Measurements from ENCODE around the gene HTR2C. TPM values are rescaled to one million over a fixed set of nuclear protein-coding genes. Genes with fewer than 3 reads are reported as not detected.

The HTR2C gene
- total and polyA plus RNA-seq, 11 donors = not detected

- DNase-seq = no peak
- no peak overlapping the region for H3K4me3 ChIP-seq
- peaks cover 0 to 9% (median 0%) of the 10 kb centered on the region in 9 donors for H3K27me3 ChIP-seq
- ATAC-seq = no peak
- TF ChIP-seq POLR2A (IDR thresholded peaks at IDR 0.05) (no peak), CTCF (IDR thresholded peaks at IDR 0.05) (no peak)
- H3K27ac ChIP-seq = no peak overlapping the region
- intact Hi-C loops (cut with DNase I) = no loop called here
- no peaks in the 10 kb centered on the region for H3K4me1 ChIP-seq
- no peaks in the 10 kb centered on the region for H3K36me3 ChIP-seq
- WGBS, 4 donors = 5 to 27% (median 14%) methylated on average over 1 of the region's 1 CpG
- no peaks in the 10 kb centered on the region for H3K9me3 ChIP-seq
These were observed 126.7 kb downstream of the HTR2C start for GRCh38 chrX:114710571-114710970.

- Histone ChIP-seq H3K9me3 (no peaks in the 10 kb centered on the region), H3K4me1 (no peaks in the 10 kb centered on the region), H3K36me3 (no peaks in the 10 kb centered on the region), H3K27ac (no peak overlapping the region), H3K27me3 (peaks cover 0 to 9% (median 0%) of the 10 kb centered on the region in 9 donors), H3K4me3 (no peak overlapping the region)
- TF ChIP-seq CTCF (IDR thresholded peaks at IDR 0.05) = no peak
- TF ChIP-seq POLR2A (IDR thresholded peaks at IDR 0.05) = no peak
- DNase-seq = no peak
- no peak for ATAC-seq
- intact Hi-C loops (cut with DNase I) = no loop called here
- WGBS, 4 donors = 63 to 84% (median 80%) methylated on average over 3 of the region's 3 CpGs
These were observed 128.6 kb downstream of the HTR2C start for GRCh38 chrX:114712466-114712865.

GRCh38 chrX:114715096-114715495 is 131.2 kb downstream of the HTR2C start:
- no peak for DNase-seq
- no peak for ATAC-seq
- Histone ChIP-seq H3K4me1 (no peaks in the 10 kb centered on the region), H3K9me3 (no peaks in the 10 kb centered on the region), H3K36me3 (no peaks in the 10 kb centered on the region), H3K4me3 (no peak overlapping the region), H3K27ac (no peak overlapping the region), H3K27me3 (peaks cover 0 to 9% (median 0%) of the 10 kb centered on the region in 9 donors)
- TF ChIP-seq CTCF (IDR thresholded peaks at IDR 0.05) (no peak), POLR2A (IDR thresholded peaks at IDR 0.05) (no peak)
- intact Hi-C loops (cut with DNase I) = no loop called here
- WGBS, 4 donors = 65 to 75% (median 71%) methylated on average over 3 of the region's 3 CpGs

GRCh38 chrX:114717921-114718320 is 134.0 kb downstream of the HTR2C start:
- Histone ChIP-seq H3K27me3 (no peaks in the 10 kb centered on the region), H3K4me1 (no peaks in the 10 kb centered on the region), H3K4me3 (no peak overlapping the region), H3K27ac (no peak overlapping the region), H3K9me3 (no peaks in the 10 kb centered on the region), H3K36me3 (no peaks in the 10 kb centered on the region)
- 26 to 33% (median 30%) methylated on average over 6 of the region's 6 CpGs for WGBS, 4 donors
- DNase-seq (no peak), ATAC-seq (no peak)
- intact Hi-C loops (cut with DNase I) = no loop called here
- TF ChIP-seq POLR2A (IDR thresholded peaks at IDR 0.05) (no peak), CTCF (IDR thresholded peaks at IDR 0.05) (no peak)

Measured in heart left ventricle (tissue), 16 donors.